ENCODE results near the gene REST. TPM values are rescaled to one million over a fixed set of nuclear protein-coding genes. Genes with fewer than 3 reads are reported as not detected.
"Not testable (repeated sequence)": the region's sequence is repeated elsewhere in the genome, so short reads cannot be mapped to it uniquely, and the experiment has no call there.

REST gene
- total RNA-seq, 1 experiment from 2014 or later, result 98.1 TPM

- H3K56ac ChIP-seq (ENCODE audit: insufficient read length, low read depth, low read length), result no peak overlapping the region
- H2BK5ac ChIP-seq (ENCODE audit: insufficient read length, low read length), result no peak overlapping the region
- H4K20me1 ChIP-seq (ENCODE audit: control insufficient read depth, insufficient read depth, insufficient read length), result no peaks in the 10 kb centered on the region
- H2BK20ac ChIP-seq (ENCODE audit: low read depth, low read length, poor library complexity, severe bottlenecking), result no peak overlapping the region
- no peak overlapping the region for H4K5ac ChIP-seq (ENCODE audit: insufficient read length, low read depth, low read length)
- DNase-seq, result no peak
- no peak overlapping the region for H3T11ph ChIP-seq (ENCODE audit: low read length)
- Mint-ChIP-seq H3K9me3 (peaks cover 0 to 4% of the 10 kb centered on the region in 2 experiments; a peak in 2 of 5 replicates), H3K27ac (no peak overlapping the region), H3K27me3 (ENCODE audit: low read depth) (no peaks in the 10 kb centered on the region; the same call in none of the 2 replicates), H3K4me1 (peaks cover 12 to 16% of the 10 kb centered on the region in 2 experiments), H3K36me3 (ENCODE audit: insufficient read depth in 1 of 3, low read depth in 3 of 3) (peaks cover 0 to 2% (median 0%) of the 10 kb centered on the region in 3 experiments; a peak in 1 of 7 replicates), H3K4me3 (no peak overlapping the region)
- H3K27ac ChIP-seq (ENCODE audit: insufficient read length, low read depth, low read length), result no peak overlapping the region
- no peak overlapping the region for H2BK15ac ChIP-seq (ENCODE audit: low read depth, low read length)
- no peaks in the 10 kb centered on the region for H3K23me2 ChIP-seq (ENCODE audit: insufficient read length, low read depth, low read length, poor library complexity, severe bottlenecking)
- no peak overlapping the region for H3K18ac ChIP-seq (ENCODE audit: insufficient read length, low read depth, low read length)
- H3K9me3 ChIP-seq (ENCODE audit: control insufficient read depth, low read depth, low read length), result no peaks in the 10 kb centered on the region
- no peak overlapping the region for H2AFZ ChIP-seq (ENCODE audit: low read length)
- H3K4me2 ChIP-seq (ENCODE audit: insufficient read depth, insufficient read length, low read length), result no peak overlapping the region
- H3K79me2 ChIP-seq (ENCODE audit: insufficient read depth, low read length), result no peaks in the 10 kb centered on the region
- no peaks in the 10 kb centered on the region for H3K4me1 ChIP-seq (ENCODE audit: insufficient read depth, low read length)
- H2AK5ac ChIP-seq (ENCODE audit: insufficient read length, low read length), result no peak overlapping the region
- no peak overlapping the region for H2BK12ac ChIP-seq (ENCODE audit: insufficient read length, low read depth, low read length)
- H3K27me3 ChIP-seq (ENCODE audit: insufficient read depth, low read length), result no peaks in the 10 kb centered on the region
- TF ChIP-seq CTCF (conservative IDR thresholded peaks at IDR 0.05), result no peak
- no peak overlapping the region for H3K9ac ChIP-seq (ENCODE audit: extremely low read depth, insufficient read length, low read length)
- no CpG with 5 or more reads among the region's 5 CpGs for WGBS (ENCODE audit: extremely low coverage, insufficient read length, low lambda C conversion rate)
- no peak overlapping the region for H3K4ac ChIP-seq (ENCODE audit: low read depth, low read length)
- no peaks in the 10 kb centered on the region for H3K79me1 ChIP-seq (ENCODE audit: insufficient read depth, low read depth, low read length, poor library complexity, severe bottlenecking)
- no peak overlapping the region for H3K23ac ChIP-seq (ENCODE audit: insufficient read length, low read depth, low read length)
- H4K8ac ChIP-seq (replicated peaks; ENCODE audit: insufficient read length, low read depth, low read length), result no peak overlapping the region
- H3K14ac ChIP-seq (ENCODE audit: insufficient read depth, low read length), result no peak overlapping the region
- H2BK120ac ChIP-seq (ENCODE audit: low read depth, low read length, poor library complexity, severe bottlenecking), result no peak overlapping the region
- H4K91ac ChIP-seq (ENCODE audit: insufficient read length, low read depth, low read length), result no peak overlapping the region
Observed at GRCh38 chr4:56880572-56880971, 27.1 kb upstream of the REST start.

GRCh38 chr4:56884511-56884910, 23.2 kb upstream of the REST start:
- not testable (repeated sequence) for H3K79me2 ChIP-seq (ENCODE audit: insufficient read depth, low read length); H3K9ac ChIP-seq (ENCODE audit: extremely low read depth, insufficient read length, low read length); H3K79me1 ChIP-seq (ENCODE audit: insufficient read depth, low read depth, low read length, poor library complexity, severe bottlenecking); H3K36me3 Mint-ChIP-seq (ENCODE audit: insufficient read depth in 1 of 3, low read depth in 3 of 3); H3K27ac ChIP-seq (ENCODE audit: insufficient read length, low read depth, low read length); H3T11ph ChIP-seq (ENCODE audit: low read length); H3K9me3 ChIP-seq (ENCODE audit: control insufficient read depth, low read depth, low read length); DNase-seq; H3K23ac ChIP-seq (ENCODE audit: insufficient read length, low read depth, low read length); H2AFZ ChIP-seq (ENCODE audit: low read length); H2BK20ac ChIP-seq (ENCODE audit: low read depth, low read length, poor library complexity, severe bottlenecking); H3K18ac ChIP-seq (ENCODE audit: insufficient read length, low read depth, low read length); H3K27ac Mint-ChIP-seq; H3K56ac ChIP-seq (ENCODE audit: insufficient read length, low read depth, low read length); H3K23me2 ChIP-seq (ENCODE audit: insufficient read length, low read depth, low read length, poor library complexity, severe bottlenecking); H2BK15ac ChIP-seq (ENCODE audit: low read depth, low read length); H4K20me1 ChIP-seq (ENCODE audit: control insufficient read depth, insufficient read depth, insufficient read length); H2BK5ac ChIP-seq (ENCODE audit: insufficient read length, low read length); H3K27me3 ChIP-seq (ENCODE audit: insufficient read depth, low read length); H4K91ac ChIP-seq (ENCODE audit: insufficient read length, low read depth, low read length); H3K14ac ChIP-seq (ENCODE audit: insufficient read depth, low read length); H3K9me3 Mint-ChIP-seq; H2BK120ac ChIP-seq (ENCODE audit: low read depth, low read length, poor library complexity, severe bottlenecking); H3K4ac ChIP-seq (ENCODE audit: low read depth, low read length); H2AK5ac ChIP-seq (ENCODE audit: insufficient read length, low read length); H4K5ac ChIP-seq (ENCODE audit: insufficient read length, low read depth, low read length); H2BK12ac ChIP-seq (ENCODE audit: insufficient read length, low read depth, low read length); H3K4me1 ChIP-seq (ENCODE audit: insufficient read depth, low read length); H4K8ac ChIP-seq (replicated peaks; ENCODE audit: insufficient read length, low read depth, low read length); H3K4me2 ChIP-seq (ENCODE audit: insufficient read depth, insufficient read length, low read length); H3K4me3 Mint-ChIP-seq
- peaks cover 9 to 11% of the 10 kb centered on the region in 2 experiments for H3K4me1 Mint-ChIP-seq
- peaks cover 21% of the 10 kb centered on the region for H3K27me3 Mint-ChIP-seq (ENCODE audit: low read depth)
- no CpG with 5 or more reads among the region's 3 CpGs for WGBS (ENCODE audit: extremely low coverage, insufficient read length, low lambda C conversion rate)

Data from H9 (cell line).